Keratinocyte (primary cell): ENCODE measurements around the gene EFCAB6. TPM values are rescaled to one million over a fixed set of nuclear protein-coding genes. Genes with fewer than 3 reads are reported as not detected.

Experiments used
- DNase-seq: peaks from one replicate; pipeline ENCODE4 v3.0.0-alpha.2; 2011; ENCODE audit warnings: low read depth, missing footprints, low spot score
- FAIRE-seq: peaks from 2 replicates; lab custom pipeline; 2011; peaks lifted over from hg19 to GRCh38; lab: Jason Lieb, UNC
- H2AFZ ChIP-seq: 2 replicates; pipeline ENCODE4 v1.6.0; 2012; ENCODE audit warnings: low read length, control low read depth, inconsistent platforms; ENCODE audit not compliant: control insufficient read depth
- H3K27ac ChIP-seq: 2 replicates; pipeline ENCODE4 v1.5.1; 2011; ENCODE audit warnings: low read length; ENCODE audit not compliant: control insufficient read depth, insufficient read depth
- H3K27me3 ChIP-seq: 3 replicates; pipeline ENCODE4 v1.6.0; 2011; ENCODE audit warnings: low read length; ENCODE audit not compliant: control insufficient read depth, insufficient read depth; ENCODE audit errors: extremely low read depth
- H3K36me3 ChIP-seq, 2 experiments: 2 replicates in 1 of 2; 3 replicates in 1 of 2; pipeline ENCODE4 v1.5.1; 2011; ENCODE audit warnings: low read length in 2 of 2, mild to moderate bottlenecking in 1 of 2; ENCODE audit not compliant: control insufficient read depth in 2 of 2, insufficient read depth in 2 of 2; ENCODE audit errors: extremely low read depth in 1 of 2
- H3K4me1 ChIP-seq: 3 replicates; pipeline ENCODE4 v1.5.1; 2011; ENCODE audit warnings: low read length; ENCODE audit not compliant: control insufficient read depth, insufficient read depth; ENCODE audit errors: extremely low read depth
- H3K4me2 ChIP-seq: 3 replicates; pipeline ENCODE4 v1.6.0; 2011; ENCODE audit warnings: low read depth, low read length; ENCODE audit not compliant: control insufficient read depth, insufficient read depth; ENCODE audit errors: extremely low read depth
- H3K4me3 ChIP-seq, 3 experiments: fragments of 200-600 bp in 1 of 3; sonication (generic) in 1 of 3; 2 replicates in 2 of 3; 3 replicates in 1 of 3; pipeline ENCODE4 v1.5.1; 2011 to 2016; ENCODE audit warnings: low read length in 3 of 3, mild to moderate bottlenecking in 3 of 3, control low read depth in 2 of 3, inconsistent platforms in 1 of 3, low read depth in 1 of 3, mixed read lengths in 1 of 3, mixed run types in 1 of 3, moderate library complexity in 1 of 3; ENCODE audit not compliant: control insufficient read depth in 2 of 3, insufficient read depth in 2 of 3; ENCODE audit errors: extremely low read depth in 1 of 3
- H3K79me2 ChIP-seq: 2 replicates; pipeline ENCODE4 v1.6.0; 2012; ENCODE audit warnings: low read length; ENCODE audit not compliant: control insufficient read depth, insufficient read depth
- H3K9ac ChIP-seq: 3 replicates; pipeline ENCODE4 v1.6.0; 2011; ENCODE audit warnings: low read length; ENCODE audit not compliant: control insufficient read depth, insufficient read depth; ENCODE audit errors: extremely low read depth
- H3K9me1 ChIP-seq: 3 replicates; pipeline ENCODE4 v1.6.0; 2011; ENCODE audit warnings: low read length; ENCODE audit not compliant: control insufficient read depth, insufficient read depth; ENCODE audit errors: extremely low read depth
- H3K9me3 ChIP-seq: 2 replicates; pipeline ENCODE4 v1.5.1; 2012; ENCODE audit warnings: low read depth, low read length; ENCODE audit not compliant: control insufficient read depth
- H4K20me1 ChIP-seq: 3 replicates; pipeline ENCODE4 v1.6.0; 2011; ENCODE audit warnings: low read length; ENCODE audit not compliant: control insufficient read depth, insufficient read depth; ENCODE audit errors: extremely low read depth
- EZH2 ChIP-seq: IDR thresholded peaks from one replicate; pipeline ENCODE4 v1.6.1; 2012; ENCODE audit warnings: inconsistent platforms, mild to moderate bottlenecking, low read length, moderate library complexity
- dilution Hi-C: fragments of 300-500 bp; cut with MboI; formaldehyde crosslinking; loops from one replicate; pipeline ENCODE4 v1.7.0; 2020; ENCODE audit warnings: low sequenced_read_pairs; ENCODE audit not compliant: extremely low pct_ligation_motif_present
- polyA plus RNA-seq, 5 experiments: library from polyadenylated mRNA; depleted of rRNA in 3 of 5; stranded (reverse) in 3 of 5; stranded (forward) in 1 of 5; unstranded in 1 of 5; fragments of >200 nt; gene quantifications; 1 replicate in 1 of 5; 2 replicates in 3 of 5; 3 replicates in 1 of 5; pipeline versions ENCODE4 v1.2.1 to v1.2.3, GENCODE V29; 2011 to 2012; ENCODE audit warnings: missing spikeins in 2 of 5, low read depth in 1 of 5, low replicate concordance in 1 of 5
- TF ChIP-seq, protein P1 (sequence below), 3 experiments: IDR thresholded peaks in 1 of 3; conservative IDR thresholded peaks in 1 of 3; optimal IDR thresholded peaks in 1 of 3; 2 replicates in 2 of 3; 3 replicates in 1 of 3; pipeline versions ENCODE3 to v1.5.1; 2011; ENCODE audit warnings: low read length in 3 of 3, mild to moderate bottlenecking in 3 of 3, moderate library complexity in 2 of 3, control low read depth in 1 of 3, inconsistent platforms in 1 of 3; ENCODE audit not compliant: insufficient read depth in 2 of 3; ENCODE audit errors: extremely low read depth in 1 of 3

EFCAB6 gene
- polyA plus RNA-seq, 1 donor (not counting 4 experiments of a cell fraction or from before 2014, with no cell fraction given), result 0.18 TPM

DNA sequence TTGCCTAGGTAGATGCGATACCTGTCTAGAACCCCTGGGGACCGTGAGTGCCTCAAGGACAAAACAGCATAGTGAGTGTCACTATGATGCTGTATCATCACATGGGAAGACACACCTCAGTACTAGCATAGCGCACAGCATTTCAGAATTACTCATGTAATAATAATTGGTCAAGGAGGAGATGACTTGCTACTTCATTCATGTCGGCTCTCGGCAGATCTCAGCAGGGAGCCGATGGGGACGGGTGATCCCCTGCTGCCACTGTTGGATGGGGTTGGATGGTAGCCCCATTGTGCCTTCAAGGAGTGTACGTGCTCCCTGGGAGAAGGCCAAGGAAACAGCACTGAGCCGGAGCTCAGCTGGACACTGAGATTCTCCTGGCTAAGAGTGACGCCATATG lies 186.9 kb downstream of the EFCAB6 start:
- no peaks in the 10 kb centered on the region for H3K79me2 ChIP-seq
- H3K9me3 ChIP-seq, result no peaks in the 10 kb centered on the region
- no peaks in the 10 kb centered on the region for H3K9me1 ChIP-seq
- no peaks in the 10 kb centered on the region for H3K4me1 ChIP-seq
- no peak overlapping the region for H3K9ac ChIP-seq
- TF ChIP-seq, protein P1, sequence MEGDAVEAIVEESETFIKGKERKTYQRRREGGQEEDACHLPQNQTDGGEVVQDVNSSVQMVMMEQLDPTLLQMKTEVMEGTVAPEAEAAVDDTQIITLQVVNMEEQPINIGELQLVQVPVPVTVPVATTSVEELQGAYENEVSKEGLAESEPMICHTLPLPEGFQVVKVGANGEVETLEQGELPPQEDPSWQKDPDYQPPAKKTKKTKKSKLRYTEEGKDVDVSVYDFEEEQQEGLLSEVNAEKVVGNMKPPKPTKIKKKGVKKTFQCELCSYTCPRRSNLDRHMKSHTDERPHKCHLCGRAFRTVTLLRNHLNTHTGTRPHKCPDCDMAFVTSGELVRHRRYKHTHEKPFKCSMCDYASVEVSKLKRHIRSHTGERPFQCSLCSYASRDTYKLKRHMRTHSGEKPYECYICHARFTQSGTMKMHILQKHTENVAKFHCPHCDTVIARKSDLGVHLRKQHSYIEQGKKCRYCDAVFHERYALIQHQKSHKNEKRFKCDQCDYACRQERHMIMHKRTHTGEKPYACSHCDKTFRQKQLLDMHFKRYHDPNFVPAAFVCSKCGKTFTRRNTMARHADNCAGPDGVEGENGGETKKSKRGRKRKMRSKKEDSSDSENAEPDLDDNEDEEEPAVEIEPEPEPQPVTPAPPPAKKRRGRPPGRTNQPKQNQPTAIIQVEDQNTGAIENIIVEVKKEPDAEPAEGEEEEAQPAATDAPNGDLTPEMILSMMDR (optimal IDR thresholded peaks at IDR 0.05 in 1 of 3, IDR thresholded peaks at IDR 0.05 in 1 of 3, conservative IDR thresholded peaks at IDR 0.05 in 1 of 3; ENCODE audit: extremely low read depth in 1 of 3, insufficient read depth in 2 of 3, low read length in 3 of 3), result no peak
- TF ChIP-seq EZH2, result no peak
- no peaks in the 10 kb centered on the region for H3K36me3 ChIP-seq
- H3K4me3 ChIP-seq, result no peak overlapping the region
- FAIRE-seq (no peak), DNase-seq (no peak)
- H2AFZ ChIP-seq, result no peak overlapping the region
- H3K4me2 ChIP-seq, result no peak overlapping the region
- H3K27me3 ChIP-seq, result no peaks in the 10 kb centered on the region
- H3K27ac ChIP-seq, result no peak overlapping the region
- no peaks in the 10 kb centered on the region for H4K20me1 ChIP-seq
- dilution Hi-C loops, result no loop called here

DNA sequence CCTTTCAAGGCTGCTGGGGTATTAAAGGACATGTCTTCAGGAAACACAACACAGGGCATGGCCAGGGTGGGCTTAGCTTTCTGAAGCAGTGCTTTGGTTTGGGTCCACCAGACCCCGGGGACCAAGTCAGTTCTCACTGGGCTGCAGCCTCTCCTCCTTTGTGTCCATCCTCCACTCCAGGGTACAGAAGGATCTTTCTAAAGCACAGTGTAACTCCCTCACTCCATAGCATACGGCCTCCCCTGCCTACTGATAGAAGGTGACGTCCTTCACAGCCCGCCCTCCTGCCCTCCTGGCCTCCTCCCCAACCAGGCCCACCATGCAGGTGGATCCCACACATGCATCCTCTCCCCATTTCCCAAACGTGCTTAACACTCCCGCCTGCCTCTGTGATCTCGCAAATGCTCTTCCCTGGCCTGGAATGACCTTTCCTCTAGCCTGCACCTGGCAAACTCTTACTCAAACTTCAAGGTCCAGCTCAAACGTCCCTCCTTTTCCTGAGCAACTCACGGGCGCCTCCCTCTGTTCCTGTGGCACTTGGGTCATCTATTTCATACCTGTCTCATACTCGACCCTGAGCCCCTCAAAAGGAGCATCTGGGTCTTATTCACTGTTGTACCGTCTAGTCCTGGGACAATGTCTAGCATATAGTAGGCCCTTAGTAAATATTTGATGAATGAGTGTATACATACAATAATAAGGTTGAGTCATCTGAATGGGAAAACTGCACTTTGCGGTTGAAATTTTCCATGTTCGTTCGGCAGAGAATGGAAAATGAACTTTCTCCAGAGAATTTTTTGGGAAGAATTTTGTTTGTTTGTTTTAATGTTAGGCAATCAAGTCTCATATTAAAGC lies 187.7 kb downstream of the EFCAB6 start:
- TF ChIP-seq, protein P1 (optimal IDR thresholded peaks at IDR 0.05 in 1 of 3, IDR thresholded peaks at IDR 0.05 in 1 of 3, conservative IDR thresholded peaks at IDR 0.05 in 1 of 3; ENCODE audit: extremely low read depth in 1 of 3, insufficient read depth in 2 of 3, low read length in 3 of 3), result no peak
- TF ChIP-seq EZH2, result no peak
- FAIRE-seq (no peak), DNase-seq (no peak)
- dilution Hi-C loops, result no loop called here
- H3K36me3 ChIP-seq, result no peaks in the 10 kb centered on the region
- no peak overlapping the region for H3K27ac ChIP-seq
- H3K4me2 ChIP-seq, result no peak overlapping the region
- H3K27me3 ChIP-seq, result no peaks in the 10 kb centered on the region
- no peaks in the 10 kb centered on the region for H4K20me1 ChIP-seq
- no peaks in the 10 kb centered on the region for H3K9me1 ChIP-seq
- no peaks in the 10 kb centered on the region for H3K4me1 ChIP-seq
- H3K79me2 ChIP-seq, result no peaks in the 10 kb centered on the region
- no peaks in the 10 kb centered on the region for H3K9me3 ChIP-seq
- H3K9ac ChIP-seq, result no peak overlapping the region
- no peak overlapping the region for H2AFZ ChIP-seq
- no peak overlapping the region for H3K4me3 ChIP-seq
